GM12878 (cell line): ENCODE data around the gene CYP1B1. TPM values are rescaled to one million over a fixed set of nuclear protein-coding genes. Genes with fewer than 3 reads are reported as not detected.

ENCODE experiments used
- ATF2 ChIP-seq: IDR thresholded peaks from 2 replicates; pipeline ENCODE4 v1.6.1; 2012; ENCODE audit warnings: low read length, inconsistent platforms
- BCLAF1 ChIP-seq: fragments of 450-650 bp; IDR thresholded peaks from 2 replicates; pipeline ENCODE4 v1.6.1; 2017; ENCODE audit warnings: antibody characterized with exemption, mild to moderate bottlenecking, moderate library complexity
- CREB1 ChIP-seq: IDR thresholded peaks from 2 replicates; pipeline ENCODE4 v1.6.1; 2012; ENCODE audit warnings: low read depth, mild to moderate bottlenecking, inconsistent platforms
- CTCF ChIP-seq, 3 experiments: IDR thresholded peaks in 2 of 3; conservative IDR thresholded peaks in 1 of 3; 2 replicates each; pipeline ENCODE4 v1.5.1; 2011; ENCODE audit warnings: low read depth in 3 of 3, low read length in 3 of 3, mild to moderate bottlenecking in 3 of 3, control low read depth in 2 of 3, moderate library complexity in 2 of 3, inconsistent platforms in 1 of 3, mixed read lengths in 1 of 3; ENCODE audit not compliant: control insufficient read depth in 2 of 3, insufficient read depth in 1 of 3; ENCODE audit errors: extremely low read depth in 1 of 3
- E2F4 ChIP-seq: IDR thresholded peaks from 2 replicates; pipeline ENCODE4 v1.6.1; 2012; ENCODE audit warnings: low read depth, low read length, improper control_type of control experiment
- ETV6 ChIP-seq, 2 experiments: fragments of 450-650 bp in 1 of 2; IDR thresholded peaks in 1 of 2; conservative IDR thresholded peaks in 1 of 2; 2 replicates each; pipeline ENCODE4 v1.6.1; 2014; ENCODE audit warnings: antibody characterized with exemption in 1 of 2, borderline replicate concordance in 1 of 2, low read depth in 1 of 2, mild to moderate bottlenecking in 1 of 2, moderate library complexity in 1 of 2
- IKZF1 ChIP-seq: fragments of 450-650 bp; conservative IDR thresholded peaks from 2 replicates; pipeline ENCODE4 v1.6.1; 2017; ENCODE audit warnings: antibody characterized with exemption, mild to moderate bottlenecking
- MAX ChIP-seq: IDR thresholded peaks from 2 replicates; pipeline ENCODE4 v1.6.1; 2012; ENCODE audit warnings: low read depth, low read length, improper control_type of control experiment
- MXI1 ChIP-seq: fragments of 150-350 bp; IDR thresholded peaks from 2 replicates; pipeline ENCODE4 v1.6.1; 2011; ENCODE audit warnings: low read depth, mild to moderate bottlenecking, inconsistent platforms, low read length, improper control_type of control experiment
- MYB ChIP-seq: fragments of 150-350 bp; IDR thresholded peaks from 2 replicates; pipeline ENCODE4 v1.6.1; 2014; ENCODE audit warnings: mild to moderate bottlenecking, low read depth, low read length, borderline replicate concordance
- NBN ChIP-seq: fragments of 450-650 bp; IDR thresholded peaks from 2 replicates; pipeline ENCODE4 v1.6.1; 2016
- NR2C2 ChIP-seq: IDR thresholded peaks from 2 replicates; pipeline ENCODE4 v1.6.1; 2011; ENCODE audit warnings: borderline replicate concordance, low read depth; ENCODE audit not compliant: control insufficient read depth, insufficient read length
- PKNOX1 ChIP-seq: fragments of 450-650 bp; IDR thresholded peaks from 2 replicates; pipeline ENCODE4 v1.6.1; 2016; ENCODE audit warnings: mild to moderate bottlenecking
- POU2F2 ChIP-seq: IDR thresholded peaks from 3 replicates; pipeline ENCODE4 v1.6.1; 2011; ENCODE audit warnings: low read depth, mild to moderate bottlenecking, low read length, borderline replicate concordance
- SMC3 ChIP-seq: IDR thresholded peaks from 2 replicates; pipeline ENCODE4 v1.6.1; 2011; ENCODE audit warnings: low read length, improper control_type of control experiment, borderline replicate concordance
- STAT3 ChIP-seq: IDR thresholded peaks from 2 replicates; pipeline ENCODE4 v1.6.1; 2011; ENCODE audit warnings: low read depth, low read length, improper control_type of control experiment
- TCF12 ChIP-seq: IDR thresholded peaks from 2 replicates; pipeline ENCODE4 v1.6.1; 2011; ENCODE audit warnings: low read depth, mild to moderate bottlenecking, low read length
- YY1 ChIP-seq: IDR thresholded peaks from 2 replicates; pipeline ENCODE4 v1.6.1; 2011; ENCODE audit warnings: low read depth, mild to moderate bottlenecking, low read length
- ZNF207 ChIP-seq: fragments of 450-650 bp; IDR thresholded peaks from 2 replicates; pipeline ENCODE4 v1.6.1; 2014; ENCODE audit warnings: antibody characterized with exemption, mild to moderate bottlenecking, borderline replicate concordance
- ZNF274 ChIP-seq: IDR thresholded peaks from one replicate; pipeline ENCODE4 v1.8.0; 2011; ENCODE audit not compliant: insufficient read length, insufficient read depth
- polyA plus RNA-seq, 11 experiments: library from polyadenylated mRNA; depleted of rRNA in 4 of 11; unstranded in 6 of 11; stranded (reverse) in 5 of 11; fragments of >200 nt; fragmentation: Nextera tagmentation in 4 of 11; fragmentation: Illumina TruSeq in 1 of 11; extraction: Ambion mirVana in 4 of 11; extraction: Trizol in 1 of 11; gene quantifications; 1 replicate in 1 of 11; 2 replicates in 10 of 11; pipeline versions ENCODE4 v1.2.1 to v1.2.3, GENCODE V29; 2011 to 2016; ENCODE audit warnings: inconsistent platforms in 2 of 11, missing spikeins in 2 of 11, low read depth in 1 of 11
- total RNA-seq, 4 experiments: library from RNA; depleted of rRNA in 3 of 4; stranded (reverse); fragments of >200 nt in 3 of 4; fragmentation: Illumina TruSeq in 1 of 4; extraction: Trizol in 1 of 4; gene quantifications; 2 replicates each; pipeline versions ENCODE4 v1.2.1 to v1.2.3, GENCODE V29; 2013 to 2021

Gene CYP1B1
- total and polyA plus RNA-seq, 10 of the 15 experiments (the other 5 are each of a cell fraction or from before 2014, with no cell fraction given) = 0.35 to 29.7 (median 3.4) TPM

- TF ChIP-seq MAX = 0 out of 2 replicates have a peak, but pooled peaks have one; percentile 35
- TF ChIP-seq STAT3 = no peak
- peak; percentile 42; the same call in 1 of the 2 replicates for TF ChIP-seq TCF12
- peak; percentile 98 for TF ChIP-seq NBN
- 0 out of 2 replicates have a peak, but pooled peaks have one; percentile 39 for TF ChIP-seq E2F4
- TF ChIP-seq POU2F2 = peak; percentile 12; the same call in 1 of the 3 replicates
- 0 out of 2 replicates have a peak, but pooled peaks have one; percentile 32 for TF ChIP-seq CREB1
- TF ChIP-seq PKNOX1 = no peak
- TF ChIP-seq ZNF274 = no peak
- TF ChIP-seq MYB = 0 out of 2 replicates have a peak, but pooled peaks have one; percentile 14
- no peak for TF ChIP-seq BCLAF1
- TF ChIP-seq NR2C2 = no peak
- peak; percentile 47; the same call in 1 of the 2 replicates for TF ChIP-seq SMC3
- TF ChIP-seq IKZF1 = peak; percentile 81
- TF ChIP-seq ZNF207 = peak; percentile 42; the same call in 1 of the 2 replicates
- TF ChIP-seq ATF2 = peak; percentile 46
- TF ChIP-seq MXI1 = no peak
- peak; percentile 51 to 76 (median 63); a peak in 5 of 6 replicates for TF ChIP-seq CTCF (IDR thresholded peaks at IDR 0.05 in 2 of 3, conservative IDR thresholded peaks at IDR 0.05 in 1 of 3; ENCODE audit: control insufficient read depth in 2 of 3, extremely low read depth in 1 of 3, insufficient read depth in 1 of 3, low read depth in 3 of 3, low read length in 3 of 3)
- TF ChIP-seq YY1 = peak; percentile 56
- TF ChIP-seq ETV6 (conservative IDR thresholded peaks at IDR 0.05 in 1 of 2, IDR thresholded peaks at IDR 0.05 in 1 of 2; ENCODE audit: borderline replicate concordance in 1 of 2, low read depth in 1 of 2) = no peak
Observed at GRCh38 chr2:38037757-38038621, 38.0 kb downstream of the CYP1B1 start (continued).
